ENCODE data around the gene TWNK. TPM values are rescaled to one million over a fixed set of nuclear protein-coding genes. Genes with fewer than 3 reads are reported as not detected.

The TWNK gene
- total RNA-seq, 1 experiment from 2014 or later = 10.7 TPM

DNA sequence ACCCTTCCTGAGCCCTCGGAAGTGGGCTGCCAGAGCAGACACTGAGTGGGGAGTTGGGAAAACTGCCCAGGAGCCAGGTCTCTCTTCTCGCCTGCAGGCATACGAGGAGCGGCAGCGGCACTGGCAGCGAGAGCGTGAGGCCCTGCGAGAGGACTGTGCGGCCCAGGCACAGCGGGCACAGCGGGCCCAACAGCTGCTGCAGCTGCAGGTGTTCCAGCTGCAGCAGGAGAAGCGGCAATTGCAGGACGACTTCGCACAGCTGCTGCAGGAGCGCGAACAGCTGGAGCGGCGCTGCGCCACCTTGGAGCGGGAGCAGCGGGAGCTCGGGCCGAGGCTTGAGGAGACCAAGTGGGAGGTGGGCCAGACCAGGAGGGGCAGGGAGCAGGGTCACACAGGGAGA lies 18.0 kb downstream of the TWNK start:
- in situ Hi-C loops (cut with HindIII; ENCODE audit: low pct_unique_long_range_greater_than_20kb, low sequenced_read_pairs) = no loop called here

GRCh38 chr10:101005869-101006567 lies 18.7 kb downstream of the TWNK start:
- no peak for DNase-seq (ENCODE audit: low read depth)
- in situ Hi-C loops (cut with HindIII; ENCODE audit: low pct_unique_long_range_greater_than_20kb, low sequenced_read_pairs) = no loop called here

More for the DNA sequence above, 18.0 kb downstream of the TWNK start:
- DNase-seq (ENCODE audit: low read depth) = no peak

GRCh38 chr10:101006593-101007098 lies 19.3 kb downstream of the TWNK start:
- in situ Hi-C loops (cut with HindIII; ENCODE audit: low pct_unique_long_range_greater_than_20kb, low sequenced_read_pairs) = no loop called here
- no peak for DNase-seq (ENCODE audit: low read depth)

DNA sequence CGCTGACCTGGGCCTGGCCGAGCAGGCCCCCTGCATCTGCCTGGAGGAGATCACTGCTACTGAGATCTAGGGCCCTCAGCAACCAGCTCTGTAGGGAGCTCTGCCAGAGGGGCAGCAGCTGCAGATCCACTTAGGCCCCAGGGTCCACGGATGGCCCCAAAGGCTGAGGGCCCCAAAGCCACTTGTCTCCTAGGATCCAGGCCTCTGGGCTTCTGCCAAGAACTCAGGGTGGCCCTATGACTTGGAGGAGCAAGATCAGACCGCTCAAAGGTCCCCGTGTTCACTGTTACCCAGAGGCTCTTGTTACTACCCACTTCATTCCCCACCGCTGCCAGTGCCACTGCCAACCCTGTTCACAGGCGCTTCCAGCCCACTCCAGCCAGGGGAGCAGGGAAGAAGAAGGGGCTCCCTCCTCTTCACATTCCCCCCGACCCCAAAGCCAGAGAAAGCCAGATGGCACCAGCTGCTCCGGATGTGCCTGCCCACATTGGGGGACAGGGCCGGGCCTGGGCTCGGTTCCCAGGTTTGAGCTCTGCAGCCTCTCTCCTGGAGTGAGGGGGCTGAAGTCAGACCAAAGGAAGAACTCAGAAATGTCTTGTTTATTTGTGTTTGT lies 19.9 kb downstream of the TWNK start:
- no peak for DNase-seq (ENCODE audit: low read depth)
- in situ Hi-C loops (cut with HindIII; ENCODE audit: low pct_unique_long_range_greater_than_20kb, low sequenced_read_pairs) = no loop called here

GRCh38 chr10:101007915-101008822 lies 20.8 kb downstream of the TWNK start:
- in situ Hi-C loops (cut with HindIII; ENCODE audit: low pct_unique_long_range_greater_than_20kb, low sequenced_read_pairs) = no loop called here
- DNase-seq (ENCODE audit: low read depth) = no peak

GRCh38 chr10:101008823-101009423 lies 21.6 kb downstream of the TWNK start:
- in situ Hi-C loops (cut with HindIII; ENCODE audit: low pct_unique_long_range_greater_than_20kb, low sequenced_read_pairs) = no loop called here
- DNase-seq (ENCODE audit: low read depth) = no peak

GRCh38 chr10:101010329-101010728 lies 23.0 kb downstream of the TWNK start:
- no peak for DNase-seq (ENCODE audit: low read depth)

DNA sequence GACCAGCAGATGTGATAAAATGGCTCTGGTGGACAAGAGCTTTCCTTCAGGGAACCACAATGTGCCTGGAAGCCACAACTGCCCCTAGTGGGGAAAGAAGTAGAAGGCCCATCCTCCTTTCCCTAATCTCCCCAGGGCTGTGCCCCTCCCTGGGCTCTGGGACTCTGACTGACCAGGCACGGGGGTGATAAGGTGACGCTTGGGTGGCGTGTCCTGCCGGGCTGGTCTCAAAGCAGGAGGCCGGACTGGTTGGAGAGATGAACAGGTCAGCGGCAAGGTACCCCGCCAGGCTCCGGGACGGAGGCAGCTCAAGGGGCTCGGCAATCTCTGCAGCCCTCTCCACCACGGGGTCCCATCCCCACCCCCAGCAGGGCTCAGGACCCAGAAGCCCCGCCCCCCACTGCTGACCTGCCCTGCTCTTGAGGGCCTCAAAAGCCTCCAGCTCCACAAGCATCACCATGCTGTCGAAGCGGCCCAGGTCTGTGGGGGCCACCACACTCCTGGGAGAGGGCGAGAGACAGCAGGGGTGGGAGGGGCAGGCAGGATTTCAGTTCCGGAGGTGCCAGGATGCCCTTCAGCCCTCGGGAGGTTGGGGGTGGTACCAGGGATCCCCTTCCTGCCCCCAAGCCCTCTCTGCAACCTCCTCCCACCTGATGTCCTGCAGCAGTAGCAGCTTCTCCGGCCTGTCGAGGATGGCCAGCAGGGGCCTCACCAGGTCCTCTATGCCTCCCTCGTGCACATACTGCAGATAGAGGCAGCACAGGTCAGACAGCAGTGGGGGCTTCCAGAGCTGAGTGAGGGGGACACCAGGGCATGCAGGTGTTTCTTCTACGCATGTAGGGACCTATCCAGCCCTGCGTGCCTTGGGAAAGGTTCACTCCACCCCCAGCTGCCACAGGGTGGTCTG lies 24.4 kb downstream of the TWNK start:
- DNase-seq (ENCODE audit: low read depth) = no peak
- in situ Hi-C loops (cut with HindIII; ENCODE audit: low pct_unique_long_range_greater_than_20kb, low sequenced_read_pairs) = no loop called here

More at GRCh38 chr10:101010329-101010728, 23.0 kb downstream of the TWNK start:
- in situ Hi-C loops (cut with HindIII; ENCODE audit: low pct_unique_long_range_greater_than_20kb, low sequenced_read_pairs) = no loop called here

DNA sequence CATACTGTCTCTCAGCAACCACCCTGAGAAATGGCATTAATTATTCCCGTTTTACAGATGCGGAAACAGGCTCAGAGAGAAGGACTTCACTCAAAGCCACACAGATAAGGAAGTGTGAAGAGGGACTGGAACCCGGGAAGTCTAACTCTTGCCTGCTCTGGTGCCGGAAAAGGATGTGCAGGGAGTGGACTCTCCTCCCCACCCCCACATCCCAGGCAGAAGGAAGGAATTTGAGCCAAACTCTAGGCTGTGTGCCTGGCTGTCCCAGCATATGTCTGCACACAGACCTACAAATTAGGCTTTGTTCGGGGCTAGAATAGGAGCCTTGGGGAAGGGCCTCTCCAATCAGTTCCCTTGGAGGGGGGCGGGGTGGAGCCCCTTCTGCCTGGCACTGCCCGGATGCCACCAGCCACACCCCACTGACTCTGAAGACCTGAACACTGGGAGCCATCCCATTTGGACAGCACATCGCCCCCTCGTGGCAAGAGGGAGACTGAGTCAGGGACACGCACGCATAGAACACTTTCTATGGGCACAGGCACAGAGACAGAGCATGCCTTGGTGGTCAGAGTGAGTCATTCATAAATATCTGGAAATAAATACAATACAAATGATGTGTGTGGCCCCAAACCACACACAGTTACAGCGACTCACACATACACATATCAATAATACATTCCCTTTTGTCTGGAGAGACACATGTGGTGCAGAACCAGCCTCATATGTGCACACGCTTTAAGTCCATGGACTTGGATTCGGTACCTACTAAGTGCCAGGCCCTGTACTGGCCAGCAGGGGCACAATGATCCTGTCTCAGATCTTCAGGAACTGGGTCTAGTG lies 25.4 kb downstream of the TWNK start:
- peak; percentile 89 for DNase-seq (ENCODE audit: low read depth)
- in situ Hi-C loops (cut with HindIII; ENCODE audit: low pct_unique_long_range_greater_than_20kb, low sequenced_read_pairs) = no loop called here

DNA sequence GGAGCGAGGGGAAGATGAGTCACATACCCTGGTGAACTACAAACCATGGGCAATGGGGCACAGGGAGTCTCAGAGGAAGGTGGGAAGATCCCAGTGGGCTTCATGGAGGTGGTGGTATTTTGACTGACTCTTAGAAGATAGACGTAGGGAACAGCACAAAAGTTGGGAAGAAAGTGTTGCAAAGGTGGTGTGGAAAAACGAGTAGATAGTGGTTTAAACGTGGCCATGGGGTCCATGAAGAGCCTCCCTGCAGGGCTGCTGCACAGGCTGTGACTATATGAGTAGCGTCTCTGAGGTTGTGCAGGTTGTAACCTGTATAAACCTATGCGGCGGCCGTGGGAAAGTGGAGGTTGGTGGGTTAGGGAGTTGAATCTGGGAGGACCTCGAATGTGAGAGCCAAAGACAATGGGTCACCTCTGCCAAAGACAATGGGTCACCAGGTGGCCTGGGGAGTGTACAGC lies 26.1 kb downstream of the TWNK start:
- no peak for DNase-seq (ENCODE audit: low read depth)
- in situ Hi-C loops (cut with HindIII; ENCODE audit: low pct_unique_long_range_greater_than_20kb, low sequenced_read_pairs) = no loop called here

DNA sequence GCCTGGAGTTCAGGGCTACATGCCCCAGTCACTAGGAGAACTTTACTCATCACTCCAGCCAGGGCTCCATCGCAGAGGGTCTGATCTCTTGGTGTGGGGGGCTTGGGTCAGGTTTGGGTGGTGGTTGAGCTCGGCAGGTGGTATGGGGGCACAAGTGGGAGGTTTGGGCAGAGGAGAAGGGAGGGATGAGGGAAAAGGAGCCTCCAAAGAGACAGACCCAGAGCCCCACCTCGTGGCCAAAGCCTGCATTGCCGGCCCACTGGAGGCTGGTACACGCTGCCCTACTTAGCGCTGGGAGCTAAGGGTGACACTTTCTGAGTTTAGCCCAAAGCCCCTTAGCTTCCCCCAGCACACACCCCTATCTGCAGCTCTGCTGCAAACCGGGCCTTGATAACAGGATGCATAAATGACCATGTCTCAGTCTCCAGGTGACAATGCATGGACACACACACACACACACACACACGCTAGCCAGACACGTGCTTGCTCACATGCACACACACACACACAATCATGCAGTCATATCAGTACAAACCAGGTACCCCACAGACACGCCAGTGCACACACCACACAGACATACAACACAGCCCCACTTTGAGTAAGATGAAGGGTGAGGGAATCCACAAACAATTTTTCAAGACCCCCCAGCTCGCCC lies 27.0 kb downstream of the TWNK start:
- in situ Hi-C loops (cut with HindIII; ENCODE audit: low pct_unique_long_range_greater_than_20kb, low sequenced_read_pairs) = no loop called here
- DNase-seq (ENCODE audit: low read depth) = peak; percentile 66

GRCh38 chr10:101014966-101015581 lies 27.7 kb downstream of the TWNK start:
- in situ Hi-C loops (cut with HindIII; ENCODE audit: low pct_unique_long_range_greater_than_20kb, low sequenced_read_pairs) = no loop called here
- DNase-seq (ENCODE audit: low read depth) = peak; percentile 81

DNA sequence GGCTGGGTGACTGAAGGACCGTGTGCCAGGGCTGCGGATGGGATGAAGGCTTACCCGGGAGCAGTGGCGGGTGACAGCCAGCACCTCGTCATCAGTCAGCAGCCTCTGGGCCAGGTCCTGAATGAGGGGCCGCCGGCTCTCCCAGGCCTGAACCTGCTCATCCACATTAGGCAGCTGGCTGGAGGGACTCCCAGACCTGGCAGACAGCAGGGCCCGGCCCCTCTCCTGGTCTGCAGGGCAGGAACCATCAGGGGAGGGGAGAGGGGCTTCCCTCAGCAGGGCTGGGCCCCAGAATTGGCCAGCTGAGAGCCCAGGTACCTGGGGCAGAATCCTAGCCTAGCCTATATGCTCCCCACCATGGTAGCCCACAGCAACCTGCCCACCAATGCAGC lies 28.2 kb downstream of the TWNK start:
- in situ Hi-C loops (cut with HindIII; ENCODE audit: low pct_unique_long_range_greater_than_20kb, low sequenced_read_pairs) = no loop called here
- no peak for DNase-seq (ENCODE audit: low read depth)

DNA sequence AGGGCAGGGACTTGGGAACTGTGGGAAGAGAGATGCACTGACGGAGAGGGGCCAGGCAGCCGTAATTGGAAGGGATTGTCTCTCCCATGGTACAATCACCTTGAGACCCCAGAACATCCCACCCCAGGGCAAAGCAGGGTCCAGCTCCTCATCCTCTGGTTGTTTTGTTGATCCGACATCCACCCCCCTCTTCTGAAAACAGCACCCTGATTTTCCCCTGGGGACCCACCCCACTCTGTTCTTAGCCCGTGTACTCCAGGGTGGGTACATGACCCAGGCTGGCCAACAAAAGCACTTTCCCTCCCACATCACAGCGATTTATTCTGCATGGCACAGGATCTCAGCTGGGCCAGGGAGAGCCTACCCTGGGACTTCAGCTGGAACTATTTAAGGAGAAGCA lies 29.5 kb downstream of the TWNK start:
- in situ Hi-C loops (cut with HindIII; ENCODE audit: low pct_unique_long_range_greater_than_20kb, low sequenced_read_pairs) = no loop called here
- DNase-seq (ENCODE audit: low read depth) = no peak

DNA sequence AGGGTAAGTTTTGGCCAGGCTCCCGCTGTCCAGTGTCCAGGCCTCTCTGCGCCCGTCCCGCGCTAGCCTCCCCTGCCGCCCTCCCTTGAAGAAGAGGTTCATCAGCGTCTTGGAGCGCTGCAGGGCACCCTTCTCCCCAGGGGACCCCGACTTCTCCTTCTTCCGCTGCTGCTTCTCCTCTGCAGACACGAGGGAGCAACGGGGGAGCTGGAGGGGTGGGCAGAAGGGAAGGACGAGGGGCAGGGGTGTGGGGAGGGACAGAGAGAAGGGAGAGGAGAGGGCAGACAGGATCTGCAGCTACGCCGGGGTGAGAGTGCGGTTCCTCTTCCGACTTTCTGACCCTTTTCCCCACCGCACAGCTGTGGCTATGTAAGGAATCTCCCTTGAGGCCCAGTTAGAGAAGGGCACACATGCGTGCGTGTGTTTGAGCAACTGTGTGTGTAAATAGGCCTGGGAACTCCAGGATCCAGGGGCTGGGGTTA lies 30.8 kb downstream of the TWNK start:
- DNase-seq (ENCODE audit: low read depth) = no peak

More for the DNA sequence above, 30.8 kb downstream of the TWNK start:
- in situ Hi-C loops (cut with HindIII; ENCODE audit: low pct_unique_long_range_greater_than_20kb, low sequenced_read_pairs) = no loop called here
